ENCODE results near the gene ADAMTSL5. TPM values are rescaled to one million over a fixed set of nuclear protein-coding genes. Genes with fewer than 3 reads are reported as not detected.
A peak's percentile ranks its signal among the peaks of the same experiment; 100 is the strongest.

The ADAMTSL5 gene
- polyA plus RNA-seq, 3 donors, result 0.09 TPM; not detected in 2

- Histone ChIP-seq H3K4me1 (ENCODE audit: control insufficient read depth in 1 of 2, insufficient read depth in 2 of 2, low read length in 2 of 2) (peaks cover 18 to 35% of the 10 kb centered on the region in 2 donors), H3K27ac (ENCODE audit: low read depth in 1 of 2, low read length in 2 of 2) (peak within 1 kb of the TSS in 1 of 2 donors; percentile 17), H4K20me1 (ENCODE audit: insufficient read depth, low read length) (no peaks in the 10 kb centered on the region), H3K79me2 (ENCODE audit: insufficient read depth, low read length) (no peaks in the 10 kb centered on the region), H3K9me3 (replicated peaks in 1 of 2; ENCODE audit: control insufficient read depth in 1 of 2, insufficient read depth in 1 of 2, low read length in 2 of 2) (no peaks in the 10 kb centered on the region), H3K36me3 (replicated peaks in 1 of 2; ENCODE audit: control insufficient read depth in 1 of 2, insufficient read depth in 2 of 2, low read length in 2 of 2) (no peaks in the 10 kb centered on the region), H3K4me2 (replicated peaks; ENCODE audit: extremely low read depth, low read length, poor library complexity, severe bottlenecking) (peak within 1 kb of the TSS; percentile 94), H3K27me3 (ENCODE audit: control insufficient read depth in 2 of 2, insufficient read depth in 2 of 2, low read length in 2 of 2) (peaks cover 0 to 21% of the 10 kb centered on the region in 2 donors), H3K9ac (ENCODE audit: insufficient read depth, low read length, poor library complexity, severe bottlenecking) (peak within 1 kb of the TSS; percentile 56), H2AFZ (ENCODE audit: insufficient read depth, low read depth, low read length, poor library complexity, severe bottlenecking) (peak within 1 kb of the TSS; percentile 91), H3K4me3 (replicated peaks in 1 of 3; ENCODE audit: low read depth in 2 of 3, low read length in 3 of 3) (peak within 1 kb of the TSS; percentile 36 to 81 (median 54))
- Mint-ChIP-seq H3K4me1 (peaks cover 20% of the 10 kb centered on the region), H3K27me3 (ENCODE audit: low read depth in 3 of 3) (peaks cover 9 to 29% (median 27%) of the 10 kb centered on the region in 3 donors), H3K36me3 (no peaks in the 10 kb centered on the region), H3K9me3 (peaks cover 0 to 6% (median 0%) of the 10 kb centered on the region in 7 donors), H3K27ac (peak within 1 kb of the TSS; percentile 79 to 96 (median 92)), H3K4me3 (peak within 1 kb of the TSS; percentile 86 to 93)
- intact Hi-C loops (cut with micrococcal nuclease), result loop anchor here in 1 of 2 donors (5.0 kb wide), 1 partner anchor 77 kb away; the partner anchor contains the start of gene MEX3D
- 0% methylated on average over 70 of the region's 74 CpGs for WGBS (ENCODE audit: insufficient coverage)
- DNase-seq, result peak; percentile 95 to 98 (median 98)
- TF ChIP-seq, protein P1, sequence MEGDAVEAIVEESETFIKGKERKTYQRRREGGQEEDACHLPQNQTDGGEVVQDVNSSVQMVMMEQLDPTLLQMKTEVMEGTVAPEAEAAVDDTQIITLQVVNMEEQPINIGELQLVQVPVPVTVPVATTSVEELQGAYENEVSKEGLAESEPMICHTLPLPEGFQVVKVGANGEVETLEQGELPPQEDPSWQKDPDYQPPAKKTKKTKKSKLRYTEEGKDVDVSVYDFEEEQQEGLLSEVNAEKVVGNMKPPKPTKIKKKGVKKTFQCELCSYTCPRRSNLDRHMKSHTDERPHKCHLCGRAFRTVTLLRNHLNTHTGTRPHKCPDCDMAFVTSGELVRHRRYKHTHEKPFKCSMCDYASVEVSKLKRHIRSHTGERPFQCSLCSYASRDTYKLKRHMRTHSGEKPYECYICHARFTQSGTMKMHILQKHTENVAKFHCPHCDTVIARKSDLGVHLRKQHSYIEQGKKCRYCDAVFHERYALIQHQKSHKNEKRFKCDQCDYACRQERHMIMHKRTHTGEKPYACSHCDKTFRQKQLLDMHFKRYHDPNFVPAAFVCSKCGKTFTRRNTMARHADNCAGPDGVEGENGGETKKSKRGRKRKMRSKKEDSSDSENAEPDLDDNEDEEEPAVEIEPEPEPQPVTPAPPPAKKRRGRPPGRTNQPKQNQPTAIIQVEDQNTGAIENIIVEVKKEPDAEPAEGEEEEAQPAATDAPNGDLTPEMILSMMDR (IDR thresholded peaks at IDR 0.05), result no peak
Observed at GRCh38 chr19:1490311-1491113, 22.3 kb downstream of the ADAMTSL5 start, which contains the start of gene PCSK4. PCSK4 (minus strand) TSS chr19:1490350; CDS start chr19:1490346, 4 bp downstream.

- no peaks in the 10 kb centered on the region for H3K36me3 Mint-ChIP-seq
- Histone ChIP-seq H2AFZ (ENCODE audit: insufficient read depth, low read depth, low read length, poor library complexity, severe bottlenecking) (peak overlapping the region; percentile 91), H3K27me3 (ENCODE audit: control insufficient read depth in 2 of 2, insufficient read depth in 2 of 2, low read length in 2 of 2) (peaks cover 0 to 21% of the 10 kb centered on the region in 2 donors), H3K4me3 (replicated peaks in 1 of 3; ENCODE audit: low read depth in 2 of 3, low read length in 3 of 3) (peak overlapping the region; percentile 34 to 81 (median 54)), H3K9me3 (replicated peaks in 1 of 2; ENCODE audit: control insufficient read depth in 1 of 2, insufficient read depth in 1 of 2, low read length in 2 of 2) (no peaks in the 10 kb centered on the region), H3K27ac (ENCODE audit: low read depth in 1 of 2, low read length in 2 of 2) (no peak overlapping the region), H3K36me3 (replicated peaks in 1 of 2; ENCODE audit: control insufficient read depth in 1 of 2, insufficient read depth in 2 of 2, low read length in 2 of 2) (no peaks in the 10 kb centered on the region), H3K79me2 (ENCODE audit: insufficient read depth, low read length) (no peaks in the 10 kb centered on the region), H3K9ac (ENCODE audit: insufficient read depth, low read length, poor library complexity, severe bottlenecking) (peak overlapping the region; percentile 56), H4K20me1 (ENCODE audit: insufficient read depth, low read length) (no peaks in the 10 kb centered on the region), H3K4me1 (ENCODE audit: control insufficient read depth in 1 of 2, insufficient read depth in 2 of 2, low read length in 2 of 2) (peaks cover 18 to 35% of the 10 kb centered on the region in 2 donors), H3K4me2 (replicated peaks; ENCODE audit: extremely low read depth, low read length, poor library complexity, severe bottlenecking) (peak overlapping the region; percentile 94)
- 9% methylated on average over 30 of the region's 37 CpGs for WGBS (ENCODE audit: insufficient coverage)
- H3K4me1 Mint-ChIP-seq, result peaks cover 20% of the 10 kb centered on the region
- TF ChIP-seq, protein P1 (IDR thresholded peaks at IDR 0.05), result no peak
- H3K27me3 Mint-ChIP-seq (ENCODE audit: low read depth in 3 of 3), result peaks cover 8 to 27% (median 24%) of the 10 kb centered on the region in 3 donors
- peak overlapping the region; percentile 30 to 48 for H3K4me3 Mint-ChIP-seq
- H3K9me3 Mint-ChIP-seq, result peaks cover 0 to 6% (median 0%) of the 10 kb centered on the region in 7 donors
- intact Hi-C loops (cut with micrococcal nuclease), result loop anchor here in 1 of 2 donors (5.0 kb wide), 1 partner anchor 78 kb away; the partner anchor contains the start of gene MEX3D
- no peak overlapping the region for H3K27ac Mint-ChIP-seq
- no peak for DNase-seq
Observed at GRCh38 chr19:1489463-1490310, 23.1 kb downstream of the ADAMTSL5 start.

Data from CD14-positive monocyte (primary cell).